Neural progenitor cell (in vitro differentiated cells): ENCODE data around the gene PLCG2.

Experiments used
- EZH2 ChIP-seq: fragments of 200-600 bp; sonication (generic); IDR thresholded peaks from 2 replicates; pipeline ENCODE4 v1.6.1; 2017; ENCODE audit warnings: antibody characterized with exemption, mild to moderate bottlenecking, moderate library complexity
- EZH2phosphoT487 ChIP-seq: fragments of 200-600 bp; sonication (generic); IDR thresholded peaks from 2 replicates; pipeline ENCODE4 v1.6.1; 2017; ENCODE audit warnings: antibody characterized with exemption
- TF ChIP-seq, protein P1 (sequence below): fragments of 200-600 bp; sonication (generic); IDR thresholded peaks from 2 replicates; pipeline ENCODE4 v1.5.1; 2017; ENCODE audit warnings: antibody characterized with exemption, mild to moderate bottlenecking

GRCh38 chr16:81808933-81809480, 29.9 kb downstream of the PLCG2 start:
- TF ChIP-seq, protein P1, sequence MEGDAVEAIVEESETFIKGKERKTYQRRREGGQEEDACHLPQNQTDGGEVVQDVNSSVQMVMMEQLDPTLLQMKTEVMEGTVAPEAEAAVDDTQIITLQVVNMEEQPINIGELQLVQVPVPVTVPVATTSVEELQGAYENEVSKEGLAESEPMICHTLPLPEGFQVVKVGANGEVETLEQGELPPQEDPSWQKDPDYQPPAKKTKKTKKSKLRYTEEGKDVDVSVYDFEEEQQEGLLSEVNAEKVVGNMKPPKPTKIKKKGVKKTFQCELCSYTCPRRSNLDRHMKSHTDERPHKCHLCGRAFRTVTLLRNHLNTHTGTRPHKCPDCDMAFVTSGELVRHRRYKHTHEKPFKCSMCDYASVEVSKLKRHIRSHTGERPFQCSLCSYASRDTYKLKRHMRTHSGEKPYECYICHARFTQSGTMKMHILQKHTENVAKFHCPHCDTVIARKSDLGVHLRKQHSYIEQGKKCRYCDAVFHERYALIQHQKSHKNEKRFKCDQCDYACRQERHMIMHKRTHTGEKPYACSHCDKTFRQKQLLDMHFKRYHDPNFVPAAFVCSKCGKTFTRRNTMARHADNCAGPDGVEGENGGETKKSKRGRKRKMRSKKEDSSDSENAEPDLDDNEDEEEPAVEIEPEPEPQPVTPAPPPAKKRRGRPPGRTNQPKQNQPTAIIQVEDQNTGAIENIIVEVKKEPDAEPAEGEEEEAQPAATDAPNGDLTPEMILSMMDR: no peak
- no peak for TF ChIP-seq EZH2phosphoT487
- TF ChIP-seq EZH2: no peak
